Measurements from ENCODE around the gene MAN2A1.

- TF ChIP-seq CTCF (IDR thresholded peaks at IDR 0.05) (no peak), POLR2AphosphoS5 (IDR thresholded peaks at IDR 0.05; ENCODE audit: low read depth, low read length) (no peak), TCF7L2 (IDR thresholded peaks at IDR 0.05; ENCODE audit: low read depth, low read length) (no peak), REST (IDR thresholded peaks at IDR 0.05; ENCODE audit: insufficient read depth in 1 of 2, low read depth in 2 of 2, low read length in 1 of 2) (no peak), SIN3A (IDR thresholded peaks at IDR 0.05; ENCODE audit: borderline replicate concordance, insufficient read depth, low read depth, low read length) (no peak)
Measured at GRCh38 chr5:109653561-109654239, 36.0 kb upstream of the MAN2A1 start.

Data from Panc1 (cell line).